HCT116 (cell line): ENCODE measurements around the gene GPR176. TPM values are rescaled to one million over a fixed set of nuclear protein-coding genes. Genes with fewer than 3 reads are reported as not detected.

Source experiments
- ATAC-seq: fragments of 200-7000 bp; cut with Tn5 transposase; 2 replicates; pipeline ENCODE4 v1.9.1; 2020; ENCODE audit warnings: mild to moderate bottlenecking, moderate library complexity
- BruUV-seq: library from RNA; stranded (reverse); fragments of 400-500 nt; replicated peaks from 2 replicates; lab custom pipeline; 2021; lab: Mats Ljungman, UMichigan
- CTCF ChIA-PET: fragments of 300-600 bp; sonication (Branson Sonifier 250); formaldehyde crosslinking; loops from one replicate; lab custom pipeline; 2021; ENCODE audit warnings: antibody characterized with exemption; lab: Charles Lee
- POLR2A ChIA-PET: fragments of 300-600, 350-600 bp; sonication (Branson Sonifier 250); formaldehyde crosslinking; loops from one replicate; lab custom pipeline; 2021; ENCODE audit warnings: antibody characterized with exemption; lab: Charles Lee
- RAD21 ChIA-PET, 2 experiments: fragments of 300-600 bp; sonication (Branson Sonifier 250); formaldehyde crosslinking; loops; one replicate each; lab custom pipeline; 2023; ENCODE audit warnings: low total read pairs in 2 of 2; ENCODE audit not compliant: uncharacterized antibody in 2 of 2, unreplicated experiment in 2 of 2, low non-redundant PET in 1 of 2; lab: Charles Lee
- DNase-seq: peaks from one replicate; pipeline ENCODE4 v3.0.0-alpha.2; 2010; ENCODE audit warnings: low read depth, low spot score
- H2AFZ ChIP-seq: fragments of 200-600 bp; shearing (Covaris generic), sonication (generic); 2 replicates; pipeline ENCODE4 v1.6.1; 2017; ENCODE audit warnings: low read depth, mixed run types, mixed read lengths, antibody characterized with exemption, low read length; ENCODE audit not compliant: poor library complexity, severe bottlenecking
- H3K27ac ChIP-seq: 2 replicates; pipeline ENCODE4 v1.5.1; 2012; ENCODE audit warnings: low read depth, low read length
- H3K27me3 ChIP-seq: fragments of 200-600 bp; sonication (generic); 2 replicates; pipeline ENCODE4 v1.6.1; 2016; ENCODE audit warnings: mixed run types, low read length, mixed read lengths; ENCODE audit not compliant: insufficient read depth
- H3K36me3 ChIP-seq, 2 experiments: fragments of 200-500 bp in 1 of 2; fragments of 200-600 bp in 1 of 2; sonication (Bioruptor generic) in 1 of 2; sonication (generic) in 1 of 2; 2 replicates each; pipeline versions ENCODE4 v1.5.1 to v1.6.1; 2014 to 2016; ENCODE audit warnings: low read length in 2 of 2, inconsistent platforms in 1 of 2, mixed read lengths in 1 of 2, mixed run types in 1 of 2; ENCODE audit not compliant: insufficient read depth in 2 of 2, control insufficient read depth in 1 of 2
- H3K4me1 ChIP-seq, 2 experiments: fragments of 200-600 bp in 1 of 2; sonication (generic) in 1 of 2; 2 replicates each; pipeline versions ENCODE4 v1.5.1 to v1.6.1; 2012 to 2017; ENCODE audit warnings: low read length in 2 of 2, inconsistent platforms in 1 of 2, mild to moderate bottlenecking in 1 of 2, mixed read lengths in 1 of 2, mixed run types in 1 of 2, moderate library complexity in 1 of 2; ENCODE audit not compliant: insufficient read depth in 2 of 2, control insufficient read depth in 1 of 2
- H3K4me2 ChIP-seq: fragments of 200-600 bp; sonication (generic); 2 replicates; pipeline ENCODE4 v1.6.1; 2017; ENCODE audit warnings: mixed run types, low read length, mixed read lengths
- H3K4me3 ChIP-seq, 2 experiments: fragments of 200-600 bp in 1 of 2; sonication (generic) in 1 of 2; replicated peaks in 1 of 2; 2 replicates each; pipeline ENCODE4 v1.5.1; 2011 to 2016; ENCODE audit warnings: low read length in 2 of 2, control low read depth in 1 of 2, low read depth in 1 of 2, mild to moderate bottlenecking in 1 of 2, mixed read lengths in 1 of 2, mixed run types in 1 of 2
- H3K79me2 ChIP-seq: fragments of 200-600 bp; sonication (generic); 2 replicates; pipeline ENCODE4 v1.6.1; 2017; ENCODE audit warnings: mild to moderate bottlenecking, mixed run types, low read length, moderate library complexity, mixed read lengths; ENCODE audit not compliant: insufficient read depth
- H3K9ac ChIP-seq: fragments of 200-600 bp; sonication (generic); 2 replicates; pipeline ENCODE4 v1.6.1; 2016; ENCODE audit warnings: low read length, mixed read lengths
- H3K9me2 ChIP-seq: fragments of 200-600 bp; sonication (generic), shearing (Covaris generic); 2 replicates; pipeline ENCODE4 v1.6.1; 2017; ENCODE audit warnings: mixed run types, mild to moderate bottlenecking, moderate library complexity; ENCODE audit not compliant: insufficient read depth
- H3K9me3 ChIP-seq, 2 experiments: fragments of 200-500 bp in 1 of 2; fragments of 200-600 bp in 1 of 2; sonication (Bioruptor generic) in 1 of 2; sonication (generic) in 1 of 2; 2 replicates each; pipeline ENCODE4 v1.6.1; 2014 to 2017; ENCODE audit warnings: low read length in 2 of 2, mixed read lengths in 2 of 2, inconsistent platforms in 1 of 2, low read depth in 1 of 2, mild to moderate bottlenecking in 1 of 2, mixed run types in 1 of 2, moderate library complexity in 1 of 2; ENCODE audit not compliant: control insufficient read depth in 1 of 2, insufficient read depth in 1 of 2
- H4K20me1 ChIP-seq: fragments of 200-600 bp; sonication (generic), shearing (Covaris generic); 2 replicates; pipeline ENCODE4 v1.6.1; 2017; ENCODE audit warnings: mixed run types, mild to moderate bottlenecking, moderate library complexity; ENCODE audit not compliant: insufficient read depth
- EGR1 ChIP-seq: IDR thresholded peaks from 2 replicates; pipeline ENCODE4 v1.6.1; 2012; ENCODE audit warnings: low read depth
- ELF1 ChIP-seq: IDR thresholded peaks from 2 replicates; pipeline ENCODE4 v1.6.1; 2012; ENCODE audit warnings: low read depth, borderline replicate concordance
- POLR2AphosphoS5 ChIP-seq: IDR thresholded peaks from 2 replicates; pipeline ENCODE4 v1.6.1; 2011; ENCODE audit warnings: mild to moderate bottlenecking, low read depth, low read length, moderate library complexity
- REST ChIP-seq: IDR thresholded peaks from 2 replicates; pipeline ENCODE4 v1.6.1; 2012; ENCODE audit warnings: low read depth
- SP1 ChIP-seq: IDR thresholded peaks from 2 replicates; pipeline ENCODE4 v1.6.1; 2012; ENCODE audit warnings: low read depth
- TCF7L2 ChIP-seq: IDR thresholded peaks from 2 replicates; pipeline ENCODE4 v1.7.0; 2011; ENCODE audit warnings: borderline replicate concordance, inconsistent platforms; ENCODE audit not compliant: insufficient read depth, insufficient read length; ENCODE audit errors: extremely low read depth
- ZBTB33 ChIP-seq: IDR thresholded peaks from 2 replicates; pipeline ENCODE4 v1.6.1; 2011; ENCODE audit warnings: mild to moderate bottlenecking, low read length, moderate library complexity; ENCODE audit not compliant: insufficient replicate concordance; ENCODE audit errors: extremely low read depth
- ZFX ChIP-seq: fragments of 450-650 bp; IDR thresholded peaks from 2 replicates; pipeline ENCODE4 v1.6.1; 2017
- intact Hi-C: fragments of 100-400 bp; cut with micrococcal nuclease; formaldehyde crosslinking; loops from 2 replicates; pipeline ENCODE4 v1.10.0; 2022
- total RNA-seq: library from RNA; stranded (reverse); gene quantifications from one replicate; pipeline ENCODE4 v1.2.1, GENCODE V29; 2021; ENCODE audit not compliant: unreplicated experiment
- TF ChIP-seq, protein P1 (sequence below), 3 experiments: fragments of 200-600 bp in 1 of 3; sonication (generic) in 1 of 3; IDR thresholded peaks in 2 of 3; conservative IDR thresholded peaks in 1 of 3; 2 replicates each; pipeline ENCODE4 v1.5.1; 2012 to 2017; ENCODE audit warnings: low read depth in 2 of 3, low read length in 2 of 3, antibody characterized with exemption in 1 of 3, borderline replicate concordance in 1 of 3, control low read depth in 1 of 3, mild to moderate bottlenecking in 1 of 3, mixed read lengths in 1 of 3, mixed run types in 1 of 3, moderate library complexity in 1 of 3; ENCODE audit not compliant: insufficient read depth in 1 of 3

The GPR176 gene
- total RNA-seq, 1 experiment from 2014 or later: 1.7 TPM

DNA sequence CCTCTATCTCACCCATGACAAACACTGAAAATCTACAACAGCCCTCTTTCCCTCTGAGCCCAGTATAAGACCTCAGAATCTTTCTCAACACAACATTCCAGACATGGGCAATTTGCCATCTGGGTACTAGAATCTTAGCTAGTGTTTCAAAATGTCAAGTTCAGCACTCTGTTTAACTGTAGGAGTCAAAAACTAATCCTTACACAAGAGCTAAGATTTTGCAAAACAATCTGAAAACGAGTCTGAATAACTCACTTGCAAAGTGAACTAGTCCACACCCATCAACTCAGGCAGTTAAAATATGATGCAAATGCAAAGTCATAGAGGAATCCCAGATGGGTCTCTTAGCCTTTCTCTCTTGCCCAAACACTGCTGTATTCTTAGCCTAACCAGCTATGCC is 67.8 kb downstream of the GPR176 start:
- H3K27ac ChIP-seq: no peak overlapping the region
- no peaks in the 10 kb centered on the region for H3K27me3 ChIP-seq
- H3K9me3 ChIP-seq: no peaks in the 10 kb centered on the region
- DNase-seq (no peak), ATAC-seq (no peak)
- no peaks in the 10 kb centered on the region for H4K20me1 ChIP-seq
- BruUV-seq: no TSS peak
- peaks cover 4% of the 10 kb centered on the region; the same call in 1 of the 2 replicates for H3K9me2 ChIP-seq
- H3K79me2 ChIP-seq: no peaks in the 10 kb centered on the region
- H3K4me2 ChIP-seq: no peak overlapping the region
- no peaks in the 10 kb centered on the region for H3K4me1 ChIP-seq
- CTCF ChIA-PET: no interaction called here
- intact Hi-C loops: no loop called here
- TF ChIP-seq SP1: no peak
- TF ChIP-seq REST: no peak
- no peak for TF ChIP-seq ZBTB33
- TF ChIP-seq TCF7L2: no peak
- no peak for TF ChIP-seq EGR1
- TF ChIP-seq POLR2AphosphoS5: no peak
- no peak for TF ChIP-seq ZFX
- TF ChIP-seq, protein P1, sequence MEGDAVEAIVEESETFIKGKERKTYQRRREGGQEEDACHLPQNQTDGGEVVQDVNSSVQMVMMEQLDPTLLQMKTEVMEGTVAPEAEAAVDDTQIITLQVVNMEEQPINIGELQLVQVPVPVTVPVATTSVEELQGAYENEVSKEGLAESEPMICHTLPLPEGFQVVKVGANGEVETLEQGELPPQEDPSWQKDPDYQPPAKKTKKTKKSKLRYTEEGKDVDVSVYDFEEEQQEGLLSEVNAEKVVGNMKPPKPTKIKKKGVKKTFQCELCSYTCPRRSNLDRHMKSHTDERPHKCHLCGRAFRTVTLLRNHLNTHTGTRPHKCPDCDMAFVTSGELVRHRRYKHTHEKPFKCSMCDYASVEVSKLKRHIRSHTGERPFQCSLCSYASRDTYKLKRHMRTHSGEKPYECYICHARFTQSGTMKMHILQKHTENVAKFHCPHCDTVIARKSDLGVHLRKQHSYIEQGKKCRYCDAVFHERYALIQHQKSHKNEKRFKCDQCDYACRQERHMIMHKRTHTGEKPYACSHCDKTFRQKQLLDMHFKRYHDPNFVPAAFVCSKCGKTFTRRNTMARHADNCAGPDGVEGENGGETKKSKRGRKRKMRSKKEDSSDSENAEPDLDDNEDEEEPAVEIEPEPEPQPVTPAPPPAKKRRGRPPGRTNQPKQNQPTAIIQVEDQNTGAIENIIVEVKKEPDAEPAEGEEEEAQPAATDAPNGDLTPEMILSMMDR (IDR thresholded peaks at IDR 0.05 in 2 of 3, conservative IDR thresholded peaks at IDR 0.05 in 1 of 3; ENCODE audit: borderline replicate concordance in 1 of 3, insufficient read depth in 1 of 3, low read depth in 2 of 3, low read length in 2 of 3): no peak
- no peak for TF ChIP-seq ELF1
- no peak overlapping the region for H2AFZ ChIP-seq
- H3K4me3 ChIP-seq: no peak overlapping the region
- H3K9ac ChIP-seq: no peak overlapping the region
- no peaks in the 10 kb centered on the region for H3K36me3 ChIP-seq
- RAD21 ChIA-PET: no interaction called here
- POLR2A ChIA-PET: no interaction called here
